GM21381 (cell line): ENCODE results near the gene ITGA11.
"Not testable (repeated sequence)": the region's sequence is repeated elsewhere in the genome, so short reads cannot be mapped to it uniquely, and the experiment has no call there.

Experiments
- ATAC-seq: cut with Tn5 transposase; IDR thresholded peaks from one replicate; pipeline ENCODE4 v1.9.1; 2021; ENCODE audit warnings: mild to moderate bottlenecking, moderate library complexity; ENCODE audit not compliant: unreplicated experiment

Gene ITGA11

GRCh38 chr15:68427366-68427765 lies 4.6 kb downstream of the ITGA11 start:
- no peak for ATAC-seq

- ATAC-seq = no peak
Observed at GRCh38 chr15:68426116-68426515, 5.8 kb downstream of the ITGA11 start.

- no peak for ATAC-seq
Observed at GRCh38 chr15:68425428-68426060, 6.4 kb downstream of the ITGA11 start.

- no peak for ATAC-seq
Observed at GRCh38 chr15:68424754-68425390, 7.1 kb downstream of the ITGA11 start.

GRCh38 chr15:68423359-68424296 lies 8.3 kb downstream of the ITGA11 start:
- ATAC-seq = no peak

GRCh38 chr15:68422403-68423145 lies 9.4 kb downstream of the ITGA11 start:
- ATAC-seq = not testable (repeated sequence)

- ATAC-seq = no peak
Observed at GRCh38 chr15:68421798-68422402, 10.1 kb downstream of the ITGA11 start.

- no peak for ATAC-seq
Observed at GRCh38 chr15:68421115-68421551, 10.8 kb downstream of the ITGA11 start.

GRCh38 chr15:68420186-68420684 lies 11.7 kb downstream of the ITGA11 start:
- no peak for ATAC-seq

GRCh38 chr15:68419301-68420175 lies 12.4 kb downstream of the ITGA11 start:
- no peak for ATAC-seq

- ATAC-seq = no peak
Observed at GRCh38 chr15:68418611-68419161, 13.3 kb downstream of the ITGA11 start.

- no peak for ATAC-seq
Observed at GRCh38 chr15:68417897-68418296, 14.1 kb downstream of the ITGA11 start.

GRCh38 chr15:68417051-68417450 lies 14.9 kb downstream of the ITGA11 start:
- ATAC-seq = no peak

GRCh38 chr15:68416158-68416535 lies 15.8 kb downstream of the ITGA11 start:
- ATAC-seq = no peak

GRCh38 chr15:68415501-68416157 lies 16.3 kb downstream of the ITGA11 start:
- ATAC-seq = no peak

GRCh38 chr15:68415061-68415460 lies 16.9 kb downstream of the ITGA11 start:
- no peak for ATAC-seq

GRCh38 chr15:68414591-68414990 lies 17.4 kb downstream of the ITGA11 start:
- ATAC-seq = no peak

- ATAC-seq = no peak
Observed at GRCh38 chr15:68414206-68414555, 17.8 kb downstream of the ITGA11 start.
